Astrocyte (in vitro differentiated cells and primary cell): ENCODE measurements around the gene ZBTB44. TPM values are rescaled to one million over a fixed set of nuclear protein-coding genes. Genes with fewer than 3 reads are reported as not detected.

Source experiments
- DNase-seq: peaks from one replicate; pipeline ENCODE4 v3.0.0-alpha.2; 2010; ENCODE audit warnings: low read depth
- FAIRE-seq: peaks from 2 replicates; lab custom pipeline; 2011; peaks lifted over from hg19 to GRCh38; lab: Jason Lieb, UNC
- H2AFZ ChIP-seq: 2 replicates; pipeline ENCODE4 v1.6.0; 2012; ENCODE audit warnings: low read depth, low read length, inconsistent platforms
- H3K27ac ChIP-seq: 2 replicates; pipeline ENCODE4 v1.5.1; 2011; ENCODE audit warnings: low read depth, low read length, inconsistent platforms
- H3K27me3 ChIP-seq: 2 replicates; pipeline ENCODE4 v1.6.0; 2011; ENCODE audit warnings: low read length, inconsistent platforms; ENCODE audit not compliant: insufficient read depth
- H3K36me3 ChIP-seq: 2 replicates; pipeline ENCODE4 v1.5.1; 2011; ENCODE audit warnings: low read length, inconsistent platforms; ENCODE audit not compliant: insufficient read depth
- H3K4me1 ChIP-seq: 2 replicates; pipeline ENCODE4 v1.5.1; 2011; ENCODE audit warnings: low read length, inconsistent platforms; ENCODE audit not compliant: insufficient read depth
- H3K4me2 ChIP-seq: 2 replicates; pipeline ENCODE4 v1.6.0; 2012; ENCODE audit warnings: low read length, inconsistent platforms
- H3K4me3 ChIP-seq: 2 replicates; pipeline ENCODE4 v1.5.1; 2011; ENCODE audit warnings: low read depth, mild to moderate bottlenecking, low read length, inconsistent platforms; ENCODE audit not compliant: insufficient read depth
- H3K79me2 ChIP-seq: 2 replicates; pipeline ENCODE4 v1.6.0; 2012; ENCODE audit warnings: mild to moderate bottlenecking, low read length, inconsistent platforms; ENCODE audit not compliant: insufficient read depth
- H3K9ac ChIP-seq: 2 replicates; pipeline ENCODE4 v1.6.0; 2012; ENCODE audit warnings: mild to moderate bottlenecking, low read length, inconsistent platforms
- H3K9me3 ChIP-seq: 2 replicates; pipeline ENCODE4 v1.5.1; 2012; ENCODE audit warnings: low read depth, mild to moderate bottlenecking, low read length, inconsistent platforms; ENCODE audit not compliant: insufficient read depth
- H4K20me1 ChIP-seq: 2 replicates; pipeline ENCODE4 v1.6.0; 2012; ENCODE audit warnings: low read length, inconsistent platforms; ENCODE audit not compliant: insufficient read depth
- H3K27ac Mint-ChIP-seq: one replicate; pipeline ENCODE4 v1.8.0; 2021; ENCODE audit warnings: mild to moderate bottlenecking, mixed read lengths; ENCODE audit not compliant: unreplicated experiment
- H3K27me3 Mint-ChIP-seq: one replicate; pipeline ENCODE4 v1.8.0; 2021; ENCODE audit warnings: low read depth, mixed read lengths; ENCODE audit not compliant: unreplicated experiment
- H3K36me3 Mint-ChIP-seq: one replicate; pipeline ENCODE4 v1.8.0; 2021; ENCODE audit warnings: low read depth, mixed read lengths; ENCODE audit not compliant: unreplicated experiment
- H3K4me1 Mint-ChIP-seq: one replicate; pipeline ENCODE4 v1.8.0; 2021; ENCODE audit warnings: low read depth, mixed read lengths; ENCODE audit not compliant: unreplicated experiment
- H3K4me3 Mint-ChIP-seq: one replicate; pipeline ENCODE4 v1.8.0; 2021; ENCODE audit warnings: mild to moderate bottlenecking, moderate library complexity, mixed read lengths; ENCODE audit not compliant: unreplicated experiment
- H3K9me3 Mint-ChIP-seq: one replicate; pipeline ENCODE4 v1.8.0; 2021; ENCODE audit warnings: mild to moderate bottlenecking, mixed read lengths; ENCODE audit not compliant: unreplicated experiment
- EZH2 ChIP-seq: IDR thresholded peaks from 2 replicates; pipeline ENCODE4 v1.6.1; 2012; ENCODE audit warnings: mild to moderate bottlenecking, low read length, inconsistent platforms; ENCODE audit not compliant: insufficient read depth
- total RNA-seq: library from RNA; stranded (reverse); gene quantifications from 2 replicates; pipeline ENCODE4 v1.2.1, GENCODE V29; 2021
- TF ChIP-seq, protein P1 (sequence below): IDR thresholded peaks from 2 replicates; pipeline ENCODE4 v1.5.1; 2011; ENCODE audit warnings: low read depth, mild to moderate bottlenecking, inconsistent platforms, low read length, moderate library complexity; ENCODE audit not compliant: insufficient read depth

Gene ZBTB44
- total RNA-seq, 1 donor from 2014 or later, result 25.3 TPM

DNA sequence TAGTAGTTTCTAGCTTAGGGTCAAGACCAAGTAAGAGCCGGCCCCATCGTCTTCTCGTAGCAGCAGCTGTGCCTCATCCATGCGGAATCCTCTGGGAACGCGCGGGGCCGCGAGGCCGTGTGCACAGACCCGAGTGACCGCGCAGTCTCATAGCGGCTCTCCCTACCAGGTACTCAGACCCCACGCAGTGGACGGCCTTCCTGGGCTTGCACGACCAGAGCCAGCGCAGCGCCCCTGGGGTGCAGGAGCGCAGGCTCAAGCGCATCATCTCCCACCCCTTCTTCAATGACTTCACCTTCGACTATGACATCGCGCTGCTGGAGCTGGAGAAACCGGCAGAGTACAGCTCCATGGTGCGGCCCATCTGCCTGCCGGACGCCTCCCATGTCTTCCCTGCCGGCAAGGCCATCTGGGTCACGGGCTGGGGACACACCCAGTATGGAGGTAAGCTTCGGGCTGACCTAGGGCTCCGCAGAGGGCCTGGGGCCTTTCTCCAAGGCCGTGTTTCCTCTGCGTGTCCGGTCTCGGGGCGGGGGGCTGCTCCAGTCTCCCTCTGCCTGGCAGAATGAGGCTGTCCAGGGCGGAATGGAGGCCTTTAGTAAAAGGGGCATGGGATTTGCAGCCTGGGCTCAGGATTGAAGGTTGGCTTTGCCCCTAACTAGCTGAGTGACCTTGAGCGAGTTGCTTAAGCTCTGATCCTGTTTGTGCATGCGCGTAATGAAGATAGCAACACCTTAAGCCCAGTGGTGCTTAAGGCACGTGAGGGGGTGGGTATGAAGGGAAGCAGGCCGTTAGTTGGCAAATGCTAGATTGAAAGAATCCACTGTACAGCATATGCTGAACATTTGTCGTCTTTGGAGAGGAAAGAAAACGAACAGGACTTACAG lies 106.2 kb downstream of the ZBTB44 start:
- Mint-ChIP-seq H3K4me1 (no peaks in the 10 kb centered on the region), H3K27me3 (peaks cover 45% of the 10 kb centered on the region), H3K9me3 (no peaks in the 10 kb centered on the region), H3K4me3 (no peak overlapping the region), H3K36me3 (no peaks in the 10 kb centered on the region), H3K27ac (no peak overlapping the region)
- Histone ChIP-seq H3K27me3 (peaks cover 16% of the 10 kb centered on the region), H3K79me2 (no peaks in the 10 kb centered on the region), H3K4me1 (no peaks in the 10 kb centered on the region), H3K9ac (no peak overlapping the region), H3K9me3 (no peaks in the 10 kb centered on the region), H4K20me1 (no peaks in the 10 kb centered on the region), H3K4me2 (no peak overlapping the region), H3K27ac (no peak overlapping the region), H3K4me3 (no peak overlapping the region), H2AFZ (no peak overlapping the region), H3K36me3 (no peaks in the 10 kb centered on the region)
- no peak for TF ChIP-seq EZH2
- FAIRE-seq (no peak), DNase-seq (no peak)

DNA sequence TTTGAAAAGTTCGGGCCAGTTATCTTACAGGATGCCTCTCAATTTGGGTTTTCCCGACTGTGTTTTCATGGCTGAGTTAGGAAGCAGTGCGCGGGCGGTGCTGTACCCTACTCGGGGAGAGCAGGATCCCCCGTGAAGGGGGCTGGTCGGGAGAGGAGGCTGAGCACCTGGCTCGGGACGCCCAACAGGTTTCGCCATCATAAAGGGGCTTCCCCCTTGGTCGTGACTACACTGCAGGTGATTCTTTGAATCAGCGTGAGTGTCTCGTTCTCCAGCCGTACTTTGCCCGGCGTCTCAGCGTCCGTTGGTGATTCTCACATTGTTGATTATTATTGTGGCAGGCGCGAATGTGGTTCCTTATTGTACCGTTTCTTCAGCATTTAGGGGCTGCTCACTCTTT lies 108.6 kb downstream of the ZBTB44 start:
- no peak overlapping the region for H3K27ac Mint-ChIP-seq

DNA sequence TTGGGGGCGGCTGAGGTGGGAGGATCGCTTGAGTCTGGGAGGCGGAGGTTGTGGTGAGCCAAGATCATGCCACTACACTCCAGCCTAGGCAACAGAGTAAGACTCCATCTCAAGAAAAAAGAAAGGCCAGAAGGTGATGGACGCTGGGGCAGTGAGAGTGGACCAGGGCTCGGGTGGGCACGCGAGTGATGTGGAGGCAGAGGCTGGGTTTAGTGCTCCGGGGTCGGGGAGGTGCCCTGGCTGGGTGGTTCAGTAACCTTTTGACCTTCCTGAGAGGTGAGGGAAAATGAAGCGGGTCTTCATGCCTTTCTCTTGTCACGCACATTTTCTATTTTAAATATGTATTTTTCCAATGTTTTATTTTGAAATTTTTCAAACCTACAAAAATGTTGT lies 110.0 kb downstream of the ZBTB44 start:
- no peak for FAIRE-seq
- no peaks in the 10 kb centered on the region for H3K4me1 Mint-ChIP-seq

More for the DNA sequence above, 108.6 kb downstream of the ZBTB44 start:
- Histone ChIP-seq H3K9ac (no peak overlapping the region), H2AFZ (no peak overlapping the region), H3K27me3 (peaks cover 4% of the 10 kb centered on the region), H3K4me3 (no peak overlapping the region), H3K9me3 (peaks cover 4% of the 10 kb centered on the region), H3K79me2 (no peaks in the 10 kb centered on the region), H4K20me1 (no peaks in the 10 kb centered on the region), H3K4me2 (no peak overlapping the region), H3K36me3 (no peaks in the 10 kb centered on the region), H3K4me1 (no peaks in the 10 kb centered on the region), H3K27ac (no peak overlapping the region)
- Mint-ChIP-seq H3K4me3 (no peak overlapping the region), H3K9me3 (peaks cover 7% of the 10 kb centered on the region), H3K4me1 (no peaks in the 10 kb centered on the region), H3K27me3 (peaks cover 47% of the 10 kb centered on the region), H3K36me3 (peaks cover 7% of the 10 kb centered on the region)
- DNase-seq, result no peak
- TF ChIP-seq, protein P1, sequence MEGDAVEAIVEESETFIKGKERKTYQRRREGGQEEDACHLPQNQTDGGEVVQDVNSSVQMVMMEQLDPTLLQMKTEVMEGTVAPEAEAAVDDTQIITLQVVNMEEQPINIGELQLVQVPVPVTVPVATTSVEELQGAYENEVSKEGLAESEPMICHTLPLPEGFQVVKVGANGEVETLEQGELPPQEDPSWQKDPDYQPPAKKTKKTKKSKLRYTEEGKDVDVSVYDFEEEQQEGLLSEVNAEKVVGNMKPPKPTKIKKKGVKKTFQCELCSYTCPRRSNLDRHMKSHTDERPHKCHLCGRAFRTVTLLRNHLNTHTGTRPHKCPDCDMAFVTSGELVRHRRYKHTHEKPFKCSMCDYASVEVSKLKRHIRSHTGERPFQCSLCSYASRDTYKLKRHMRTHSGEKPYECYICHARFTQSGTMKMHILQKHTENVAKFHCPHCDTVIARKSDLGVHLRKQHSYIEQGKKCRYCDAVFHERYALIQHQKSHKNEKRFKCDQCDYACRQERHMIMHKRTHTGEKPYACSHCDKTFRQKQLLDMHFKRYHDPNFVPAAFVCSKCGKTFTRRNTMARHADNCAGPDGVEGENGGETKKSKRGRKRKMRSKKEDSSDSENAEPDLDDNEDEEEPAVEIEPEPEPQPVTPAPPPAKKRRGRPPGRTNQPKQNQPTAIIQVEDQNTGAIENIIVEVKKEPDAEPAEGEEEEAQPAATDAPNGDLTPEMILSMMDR, result no peak
- no peak for TF ChIP-seq EZH2
- FAIRE-seq, result no peak

More for the DNA sequence above, 110.0 kb downstream of the ZBTB44 start:
- H3K4me3 ChIP-seq, result no peak overlapping the region
- Mint-ChIP-seq H3K36me3 (peaks cover 7% of the 10 kb centered on the region), H3K9me3 (peaks cover 10% of the 10 kb centered on the region), H3K4me3 (no peak overlapping the region), H3K27ac (no peak overlapping the region), H3K27me3 (peaks cover 46% of the 10 kb centered on the region)
- no peak overlapping the region for H3K9ac ChIP-seq
- H3K9me3 ChIP-seq, result peaks cover 4% of the 10 kb centered on the region
- H4K20me1 ChIP-seq, result no peaks in the 10 kb centered on the region
- TF ChIP-seq, protein P1, result no peak
- no peak for TF ChIP-seq EZH2
- H3K36me3 ChIP-seq, result no peaks in the 10 kb centered on the region
- H3K79me2 ChIP-seq, result no peaks in the 10 kb centered on the region
- no peaks in the 10 kb centered on the region for H3K4me1 ChIP-seq
- peaks cover 4% of the 10 kb centered on the region for H3K27me3 ChIP-seq
- H3K27ac ChIP-seq, result no peak overlapping the region
- no peak for DNase-seq
- H3K4me2 ChIP-seq, result no peak overlapping the region
- H2AFZ ChIP-seq, result no peak overlapping the region
